ENCODE results near the gene GRSF1. TPM values are rescaled to one million over a fixed set of nuclear protein-coding genes. Genes with fewer than 3 reads are reported as not detected.

The GRSF1 gene
- 62.7 and 78.5 TPM in 2 replicates for total RNA-seq

- TF ChIP-seq, protein P1, sequence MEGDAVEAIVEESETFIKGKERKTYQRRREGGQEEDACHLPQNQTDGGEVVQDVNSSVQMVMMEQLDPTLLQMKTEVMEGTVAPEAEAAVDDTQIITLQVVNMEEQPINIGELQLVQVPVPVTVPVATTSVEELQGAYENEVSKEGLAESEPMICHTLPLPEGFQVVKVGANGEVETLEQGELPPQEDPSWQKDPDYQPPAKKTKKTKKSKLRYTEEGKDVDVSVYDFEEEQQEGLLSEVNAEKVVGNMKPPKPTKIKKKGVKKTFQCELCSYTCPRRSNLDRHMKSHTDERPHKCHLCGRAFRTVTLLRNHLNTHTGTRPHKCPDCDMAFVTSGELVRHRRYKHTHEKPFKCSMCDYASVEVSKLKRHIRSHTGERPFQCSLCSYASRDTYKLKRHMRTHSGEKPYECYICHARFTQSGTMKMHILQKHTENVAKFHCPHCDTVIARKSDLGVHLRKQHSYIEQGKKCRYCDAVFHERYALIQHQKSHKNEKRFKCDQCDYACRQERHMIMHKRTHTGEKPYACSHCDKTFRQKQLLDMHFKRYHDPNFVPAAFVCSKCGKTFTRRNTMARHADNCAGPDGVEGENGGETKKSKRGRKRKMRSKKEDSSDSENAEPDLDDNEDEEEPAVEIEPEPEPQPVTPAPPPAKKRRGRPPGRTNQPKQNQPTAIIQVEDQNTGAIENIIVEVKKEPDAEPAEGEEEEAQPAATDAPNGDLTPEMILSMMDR (IDR thresholded peaks at IDR 0.05; ENCODE audit: insufficient read depth, low read length, severe bottlenecking), result no peak
- peak within 1 kb of the TSS; percentile 53 for H3K4me3 ChIP-seq (ENCODE audit: low read depth, low read length)
- H3K27me3 ChIP-seq (ENCODE audit: control insufficient read depth, insufficient read depth, low read length), result no peaks in the 10 kb centered on the region
- FAIRE-seq (no peak), DNase-seq (ENCODE audit: low read depth) (peak; percentile 75)
- H3K36me3 ChIP-seq (ENCODE audit: control insufficient read depth, insufficient read depth, low read length), result peaks cover 6% of the 10 kb centered on the region
Observed at GRCh38 chr4:70839589-70840093, at the start of gene GRSF1. Gene GRSF1 (minus strand): TSS chr4:70839890. CDS start chr4:70839827, 63 bp downstream.

DNA sequence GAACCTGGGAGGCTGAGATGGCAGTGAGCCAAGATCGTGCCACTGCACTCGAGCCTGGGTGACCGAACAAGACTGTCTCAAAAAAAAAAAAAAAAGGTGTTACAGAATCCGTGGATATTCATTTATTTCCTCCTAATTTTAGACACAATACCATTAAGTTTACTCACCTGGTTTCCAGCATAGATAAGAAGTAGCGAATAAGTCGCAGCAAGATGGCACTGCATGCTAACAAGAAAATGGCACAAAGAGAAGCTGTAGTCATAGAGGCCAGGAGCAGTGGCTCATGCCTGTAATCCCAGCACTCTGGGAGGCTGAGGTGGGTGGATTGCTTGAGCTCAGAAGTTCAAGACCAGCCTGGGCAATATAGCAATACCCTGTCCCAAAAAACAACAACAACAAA lies 45.5 kb upstream of the GRSF1 start:
- FAIRE-seq, result no peak

DNA sequence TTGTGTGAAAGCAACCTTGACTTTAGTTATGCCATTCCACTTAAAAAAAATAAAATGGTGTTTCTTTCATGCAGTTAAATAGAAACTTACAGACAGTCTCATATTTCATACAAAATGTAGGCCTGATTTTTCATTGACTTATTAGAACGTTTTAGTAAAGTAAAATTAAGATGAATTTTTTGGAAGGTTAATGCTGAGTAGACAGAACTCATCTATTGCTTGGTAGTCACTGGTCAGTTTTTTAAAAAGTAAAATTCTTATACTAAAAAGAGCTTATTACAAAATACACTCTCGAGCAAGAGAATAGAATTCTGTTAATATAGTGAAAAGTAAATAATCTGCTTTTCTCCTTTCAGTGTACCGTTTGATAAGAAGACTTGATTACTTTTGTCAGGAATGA lies 41.0 kb upstream of the GRSF1 start:
- no peak overlapping the region for H3K4me3 ChIP-seq (ENCODE audit: low read depth, low read length)
- TF ChIP-seq, protein P1 (IDR thresholded peaks at IDR 0.05; ENCODE audit: insufficient read depth, low read length, severe bottlenecking), result no peak
- FAIRE-seq (no peak), DNase-seq (ENCODE audit: low read depth) (no peak)
- no peaks in the 10 kb centered on the region for H3K27me3 ChIP-seq (ENCODE audit: control insufficient read depth, insufficient read depth, low read length)
- H3K36me3 ChIP-seq (ENCODE audit: control insufficient read depth, insufficient read depth, low read length), result no peaks in the 10 kb centered on the region

More for the DNA sequence above, 45.5 kb upstream of the GRSF1 start:
- H3K4me3 ChIP-seq (ENCODE audit: low read depth, low read length), result no peak overlapping the region
- H3K27me3 ChIP-seq (ENCODE audit: control insufficient read depth, insufficient read depth, low read length), result no peaks in the 10 kb centered on the region
- TF ChIP-seq, protein P1 (IDR thresholded peaks at IDR 0.05; ENCODE audit: insufficient read depth, low read length, severe bottlenecking), result no peak
- no peaks in the 10 kb centered on the region for H3K36me3 ChIP-seq (ENCODE audit: control insufficient read depth, insufficient read depth, low read length)
- DNase-seq (ENCODE audit: low read depth), result peak; percentile 11

DNA sequence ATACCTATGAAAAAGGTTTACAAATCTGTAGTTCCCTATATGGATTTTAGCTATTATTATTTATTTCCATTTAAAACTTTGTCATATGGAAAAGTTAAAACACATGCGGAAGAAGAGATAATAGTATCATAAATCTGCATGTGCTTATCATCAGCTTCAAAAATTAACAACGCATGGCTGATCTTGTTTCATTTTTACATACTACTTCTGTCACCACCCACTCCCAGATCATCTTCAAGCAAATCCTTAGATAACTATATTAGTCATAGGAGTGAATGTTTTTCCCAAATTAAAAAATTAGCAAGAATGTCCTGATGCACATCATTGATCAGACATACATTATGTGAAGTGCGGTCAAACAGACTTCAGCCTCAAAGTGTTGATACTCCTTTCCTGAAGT lies 37.9 kb upstream of the GRSF1 start:
- DNase-seq (ENCODE audit: low read depth), result no peak
- no peaks in the 10 kb centered on the region for H3K27me3 ChIP-seq (ENCODE audit: control insufficient read depth, insufficient read depth, low read length)
- H3K36me3 ChIP-seq (ENCODE audit: control insufficient read depth, insufficient read depth, low read length), result no peaks in the 10 kb centered on the region
- TF ChIP-seq, protein P1 (IDR thresholded peaks at IDR 0.05; ENCODE audit: insufficient read depth, low read length, severe bottlenecking), result no peak
- no peak for FAIRE-seq
- H3K4me3 ChIP-seq (ENCODE audit: low read depth, low read length), result no peak overlapping the region

DNA sequence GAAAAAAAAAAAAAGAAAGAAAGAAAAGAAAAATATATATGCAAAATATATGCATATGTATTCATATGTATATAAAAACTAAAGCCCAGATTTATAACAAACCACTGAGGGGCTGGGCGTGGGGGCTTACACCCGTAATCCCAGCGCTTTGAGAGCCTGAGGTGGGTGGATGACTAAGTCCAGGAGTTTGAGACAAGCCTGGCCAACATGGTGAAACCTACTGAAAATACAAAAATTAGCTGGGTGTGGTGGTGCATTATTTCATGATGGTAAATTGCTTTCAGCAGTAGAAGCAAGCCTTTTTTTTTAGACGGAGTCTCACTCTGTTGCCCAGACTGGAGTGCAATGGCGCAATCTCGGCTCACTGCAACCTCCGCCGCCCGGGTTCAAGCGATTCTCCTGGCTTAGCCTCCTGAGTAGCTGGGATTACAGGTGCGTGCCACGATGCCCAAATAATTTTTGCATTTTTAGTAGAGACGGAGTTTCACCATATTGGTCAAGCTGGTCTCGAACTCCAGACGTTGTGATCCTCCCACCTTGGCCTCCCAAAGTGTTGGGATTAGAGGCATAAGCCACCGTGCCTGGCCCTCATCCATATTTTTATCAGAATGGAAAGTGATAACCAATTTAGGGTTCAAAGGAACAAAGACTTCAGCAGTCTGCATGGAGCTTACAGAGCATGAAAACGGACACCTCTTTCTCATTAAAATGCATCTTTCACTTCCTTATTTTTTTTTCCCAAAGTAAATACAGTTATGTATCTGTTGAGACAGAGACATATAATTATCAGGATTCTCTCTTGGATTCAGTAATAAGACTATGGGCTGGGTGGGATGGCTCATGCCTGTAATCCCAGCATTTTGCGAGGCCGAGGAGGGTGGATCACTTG lies 34.8 kb upstream of the GRSF1 start:
- Histone ChIP-seq H3K36me3 (ENCODE audit: control insufficient read depth, insufficient read depth, low read length) (no peaks in the 10 kb centered on the region), H3K27me3 (ENCODE audit: control insufficient read depth, insufficient read depth, low read length) (no peaks in the 10 kb centered on the region), H3K4me3 (ENCODE audit: low read depth, low read length) (no peak overlapping the region)
- no peak for DNase-seq (ENCODE audit: low read depth)
- FAIRE-seq, result no peak
- TF ChIP-seq, protein P1 (IDR thresholded peaks at IDR 0.05; ENCODE audit: insufficient read depth, low read length, severe bottlenecking), result no peak

Measured in bronchial epithelial cell (primary cell).